Left ventricle myocardium inferior (tissue), 1 donor: ENCODE results near the gene YBX1. TPM values are rescaled to one million over a fixed set of nuclear protein-coding genes. Genes with fewer than 3 reads are reported as not detected.

ENCODE experiments used
- DNase-seq: peaks from one replicate; pipeline ENCODE4 v3.0.0-alpha.2; 2020
- H3K27ac ChIP-seq: fragments of 200-600 bp; replicated peaks from 2 replicates; pipeline ENCODE4 v1.8.0; 2021
- H3K27me3 ChIP-seq: fragments of 200-600 bp; 2 replicates; pipeline ENCODE4 v1.8.0; 2021; ENCODE audit warnings: low read depth
- H3K36me3 ChIP-seq: fragments of 200-600 bp; 2 replicates; pipeline ENCODE4 v1.8.0; 2021
- H3K4me1 ChIP-seq: fragments of 200-600 bp; 2 replicates; pipeline ENCODE4 v1.8.0; 2021
- H3K4me3 ChIP-seq: fragments of 200-600 bp; 2 replicates; pipeline ENCODE4 v1.8.0; 2021; ENCODE audit warnings: mild to moderate bottlenecking, moderate library complexity
- H3K9me3 ChIP-seq: fragments of 200-600 bp; replicated peaks from 2 replicates; pipeline ENCODE4 v1.8.0; 2021
- CTCF ChIP-seq: fragments of 200-600 bp; IDR thresholded peaks from 2 replicates; pipeline ENCODE4 v1.8.0; 2021; ENCODE audit warnings: antibody characterized with exemption, mild to moderate bottlenecking, borderline replicate concordance
- intact Hi-C: fragments of 100-400 bp; cut with micrococcal nuclease; formaldehyde crosslinking; loops from one replicate; pipeline ENCODE4 v1.11.0; 2022
- total RNA-seq: library from RNA; stranded (reverse); fragmentation: NEBNext Ultra II Directional; extraction: Animal tissue kit (Norgen Biotek cat#: 25700); gene quantifications from one replicate; pipeline ENCODE4 v1.2.1, GENCODE V29; 2021
- donor health status: DM: no; HTN: yes; CAD: no; lungs with severe emphysema.

YBX1 gene
- total RNA-seq, 1 donor from 2014 or later: 754 TPM

DNA sequence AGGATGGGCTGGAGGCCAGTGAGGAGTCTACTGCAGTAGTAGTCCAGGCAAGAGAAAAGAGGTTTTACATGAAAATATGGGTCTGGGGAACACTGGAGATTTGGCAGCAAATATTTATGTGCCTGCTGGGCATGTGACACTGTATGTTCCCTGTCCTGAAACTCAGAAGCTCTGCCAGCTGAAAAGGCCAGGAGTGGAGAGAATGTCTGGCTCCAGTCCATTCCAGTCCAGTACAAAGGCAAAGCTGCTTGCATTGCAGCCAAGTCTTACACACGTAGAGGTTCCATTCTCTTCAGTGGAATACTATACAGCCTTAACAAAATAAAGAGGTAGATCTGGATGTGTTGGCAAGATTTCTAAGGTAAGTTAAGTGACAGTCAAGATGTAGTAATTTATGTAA, 7.5 kb upstream of the YBX1 start:
- DNase-seq: peak; percentile 24
- Histone ChIP-seq H3K4me1 (peaks cover 26% of the 10 kb centered on the region), H3K27me3 (no peaks in the 10 kb centered on the region), H3K36me3 (peaks cover 16% of the 10 kb centered on the region), H3K9me3 (no peaks in the 10 kb centered on the region), H3K4me3 (no peak overlapping the region), H3K27ac (peak overlapping the region; percentile 86)
- no peak for TF ChIP-seq CTCF
- intact Hi-C loops: no loop called here

- no peak for DNase-seq
- Histone ChIP-seq H3K27me3 (no peaks in the 10 kb centered on the region), H3K36me3 (peaks cover 9% of the 10 kb centered on the region), H3K4me3 (no peak overlapping the region), H3K4me1 (peaks cover 31% of the 10 kb centered on the region), H3K9me3 (no peaks in the 10 kb centered on the region), H3K27ac (peak overlapping the region; percentile 86)
- intact Hi-C loops: no loop called here
- no peak for TF ChIP-seq CTCF
Observed at GRCh38 chr1:42675467-42675866, 6.8 kb upstream of the YBX1 start.

GRCh38 chr1:42676534-42677087, 5.6 kb upstream of the YBX1 start:
- H3K4me1 ChIP-seq: peaks cover 43% of the 10 kb centered on the region
- DNase-seq: peak; percentile 45
- no peaks in the 10 kb centered on the region for H3K9me3 ChIP-seq
- H3K4me3 ChIP-seq: no peak overlapping the region
- peaks cover 9% of the 10 kb centered on the region for H3K36me3 ChIP-seq
- peak overlapping the region; percentile 36 for H3K27ac ChIP-seq
- TF ChIP-seq CTCF: no peak
- no peaks in the 10 kb centered on the region for H3K27me3 ChIP-seq
- intact Hi-C loops: no loop called here

DNA sequence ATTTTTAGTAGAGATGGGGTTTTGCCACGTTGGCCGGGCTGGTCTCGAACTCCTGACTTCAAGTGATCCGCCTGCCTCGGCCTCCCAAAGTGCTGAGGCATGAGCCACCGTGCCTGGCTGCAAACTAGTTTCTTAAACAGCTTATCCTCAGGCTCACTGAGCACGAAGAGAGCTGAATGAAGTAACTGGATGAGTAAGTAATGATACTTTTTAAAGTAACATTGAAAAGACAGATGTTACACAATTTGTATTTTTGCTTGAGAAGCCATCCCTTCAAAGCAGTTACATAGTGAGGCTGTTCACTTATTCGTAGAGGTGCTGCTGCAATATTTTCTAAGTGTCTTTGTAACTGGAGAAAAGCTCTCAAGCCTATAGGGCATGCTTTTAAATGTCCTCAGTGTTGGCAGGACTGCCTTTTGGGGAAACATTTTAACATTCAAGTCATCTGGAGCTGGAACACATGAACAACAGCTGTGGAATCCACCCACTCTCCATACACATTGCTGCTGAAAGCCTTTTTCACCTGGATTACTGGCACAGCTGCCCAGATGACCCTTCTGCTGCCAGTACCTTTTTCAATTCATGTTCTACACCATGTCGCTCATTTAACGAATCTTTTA, 2.7 kb upstream of the YBX1 start:
- Histone ChIP-seq H3K27ac (no peak overlapping the region), H3K4me3 (no peak overlapping the region), H3K36me3 (peaks cover 14% of the 10 kb centered on the region), H3K9me3 (no peaks in the 10 kb centered on the region), H3K27me3 (no peaks in the 10 kb centered on the region), H3K4me1 (peaks cover 56% of the 10 kb centered on the region)
- no peak for TF ChIP-seq CTCF
- no peak for DNase-seq
- intact Hi-C loops: no loop called here

DNA sequence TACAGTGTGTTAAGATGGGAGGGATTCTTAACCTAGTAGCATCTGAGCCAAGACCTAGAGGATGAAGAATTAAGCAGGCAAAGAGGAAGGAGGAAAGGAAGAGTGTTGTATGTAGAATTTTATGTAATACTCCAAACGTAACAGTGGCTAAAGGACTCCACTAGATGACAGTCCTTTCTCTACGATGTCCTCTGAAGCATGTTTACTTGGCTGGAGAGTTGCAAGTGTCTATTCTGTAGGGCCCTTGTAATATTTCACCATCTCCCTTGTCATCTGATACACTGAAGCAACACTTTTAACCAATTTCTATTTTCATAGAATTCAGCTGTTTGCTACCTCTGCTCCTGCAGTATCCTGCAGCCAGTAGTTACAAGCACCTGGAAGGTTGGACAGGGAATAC, 2.2 kb upstream of the YBX1 start:
- Histone ChIP-seq H3K9me3 (no peaks in the 10 kb centered on the region), H3K27me3 (no peaks in the 10 kb centered on the region), H3K36me3 (peaks cover 13% of the 10 kb centered on the region), H3K4me3 (no peak overlapping the region), H3K27ac (no peak overlapping the region), H3K4me1 (peaks cover 57% of the 10 kb centered on the region)
- no peak for DNase-seq
- intact Hi-C loops: no loop called here
- no peak for TF ChIP-seq CTCF
